Measurements from ENCODE around the gene HOXD11.

The HOXD11 gene

DNA sequence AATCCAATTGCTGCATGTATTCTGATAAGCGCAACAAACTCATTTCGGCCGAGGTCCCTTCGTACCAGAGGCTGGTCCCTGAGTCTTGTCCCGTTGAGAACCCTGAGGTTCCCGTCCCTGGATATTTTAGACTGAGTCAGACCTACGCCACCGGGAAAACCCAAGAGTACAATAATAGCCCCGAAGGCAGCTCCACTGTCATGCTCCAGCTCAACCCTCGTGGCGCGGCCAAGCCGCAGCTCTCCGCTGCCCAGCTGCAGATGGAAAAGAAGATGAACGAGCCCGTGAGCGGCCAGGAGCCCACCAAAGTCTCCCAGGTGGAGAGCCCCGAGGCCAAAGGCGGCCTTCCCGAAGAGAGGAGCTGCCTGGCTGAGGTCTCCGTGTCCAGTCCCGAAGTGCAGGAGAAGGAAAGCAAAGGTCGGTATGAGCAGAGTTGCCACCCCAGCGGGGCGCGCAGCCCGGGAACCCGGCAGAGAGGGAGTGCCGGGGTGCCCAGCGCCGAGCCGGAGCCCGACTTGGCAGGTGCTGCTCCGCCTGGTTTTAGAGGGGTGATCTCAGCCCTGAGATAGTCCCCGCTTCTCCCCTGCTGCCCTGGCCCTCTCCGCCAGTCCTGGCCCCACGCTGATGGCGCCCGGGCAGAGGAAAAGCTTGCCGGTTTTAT lies 10.2 kb downstream of the HOXD11 start:
- DNase-seq (no peak), ATAC-seq (ENCODE audit: insufficient read depth, low read depth) (no peak)
- no peak overlapping the region for H3K4me2 ChIP-seq (ENCODE audit: insufficient read depth, low read length)
- no peak overlapping the region for H3K9ac ChIP-seq (ENCODE audit: low read depth, low read length)
- no peak overlapping the region for H3K27ac ChIP-seq (ENCODE audit: low read length)
- no peaks in the 10 kb centered on the region for H3K79me2 ChIP-seq (ENCODE audit: insufficient read depth, low read length)
- H3K4me3 ChIP-seq (ENCODE audit: low read depth in 1 of 2, low read length in 2 of 2): no peak overlapping the region
- H3K27me3 ChIP-seq (ENCODE audit: insufficient read depth, low read length, poor library complexity): no peaks in the 10 kb centered on the region
- H2AFZ ChIP-seq (ENCODE audit: low read depth, low read length): no peak overlapping the region
- no peaks in the 10 kb centered on the region for H3K4me1 ChIP-seq (ENCODE audit: insufficient read depth, low read length)
- H4K20me1 ChIP-seq (ENCODE audit: insufficient read depth, low read length): no peaks in the 10 kb centered on the region
- no peak for TF ChIP-seq EZH2 (IDR thresholded peaks at IDR 0.05; ENCODE audit: borderline replicate concordance, low read depth, low read length, severe bottlenecking)
- TF ChIP-seq, protein P1, sequence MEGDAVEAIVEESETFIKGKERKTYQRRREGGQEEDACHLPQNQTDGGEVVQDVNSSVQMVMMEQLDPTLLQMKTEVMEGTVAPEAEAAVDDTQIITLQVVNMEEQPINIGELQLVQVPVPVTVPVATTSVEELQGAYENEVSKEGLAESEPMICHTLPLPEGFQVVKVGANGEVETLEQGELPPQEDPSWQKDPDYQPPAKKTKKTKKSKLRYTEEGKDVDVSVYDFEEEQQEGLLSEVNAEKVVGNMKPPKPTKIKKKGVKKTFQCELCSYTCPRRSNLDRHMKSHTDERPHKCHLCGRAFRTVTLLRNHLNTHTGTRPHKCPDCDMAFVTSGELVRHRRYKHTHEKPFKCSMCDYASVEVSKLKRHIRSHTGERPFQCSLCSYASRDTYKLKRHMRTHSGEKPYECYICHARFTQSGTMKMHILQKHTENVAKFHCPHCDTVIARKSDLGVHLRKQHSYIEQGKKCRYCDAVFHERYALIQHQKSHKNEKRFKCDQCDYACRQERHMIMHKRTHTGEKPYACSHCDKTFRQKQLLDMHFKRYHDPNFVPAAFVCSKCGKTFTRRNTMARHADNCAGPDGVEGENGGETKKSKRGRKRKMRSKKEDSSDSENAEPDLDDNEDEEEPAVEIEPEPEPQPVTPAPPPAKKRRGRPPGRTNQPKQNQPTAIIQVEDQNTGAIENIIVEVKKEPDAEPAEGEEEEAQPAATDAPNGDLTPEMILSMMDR (IDR thresholded peaks at IDR 0.05; ENCODE audit: borderline replicate concordance, extremely low read depth, low read length, poor library complexity, severe bottlenecking): no peak
- no peaks in the 10 kb centered on the region for H3K36me3 ChIP-seq (ENCODE audit: insufficient read depth, low read length)
- H3K9me3 ChIP-seq (ENCODE audit: insufficient read depth, low read length, severe bottlenecking): no peaks in the 10 kb centered on the region

DNA sequence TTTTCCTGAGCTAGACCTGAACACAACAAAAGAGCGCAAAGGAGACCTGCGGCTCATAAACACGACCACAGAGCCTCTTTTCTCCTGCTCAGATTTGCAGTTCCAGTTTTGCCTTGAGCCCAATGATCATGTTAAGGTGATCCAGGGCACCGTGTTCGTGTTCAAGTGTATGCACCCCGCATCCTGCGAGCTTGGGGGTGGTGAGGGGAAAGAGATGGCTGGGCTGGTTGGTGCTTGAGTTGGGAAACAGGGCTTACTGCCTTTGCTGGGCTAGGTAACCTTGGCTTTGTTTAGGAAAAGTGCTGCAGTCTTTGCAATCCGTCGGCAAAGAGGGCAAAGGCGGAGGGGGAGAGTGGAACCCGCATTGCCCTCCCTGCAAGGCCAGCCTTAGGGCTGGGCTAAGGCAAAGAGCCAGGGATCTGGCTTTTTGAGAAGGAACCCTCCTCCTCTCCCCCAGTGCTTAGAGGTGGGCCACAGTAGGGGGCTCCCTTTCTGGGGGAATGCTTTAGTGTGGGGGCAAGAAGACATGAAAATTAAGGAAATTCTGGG lies 10.8 kb downstream of the HOXD11 start:
- Histone ChIP-seq H3K79me2 (ENCODE audit: insufficient read depth, low read length) (no peaks in the 10 kb centered on the region), H3K4me3 (ENCODE audit: low read depth in 1 of 2, low read length in 2 of 2) (no peak overlapping the region), H3K36me3 (ENCODE audit: insufficient read depth, low read length) (no peaks in the 10 kb centered on the region), H3K9ac (ENCODE audit: low read depth, low read length) (no peak overlapping the region), H3K27ac (ENCODE audit: low read length) (no peak overlapping the region), H3K27me3 (ENCODE audit: insufficient read depth, low read length, poor library complexity) (no peaks in the 10 kb centered on the region), H3K9me3 (ENCODE audit: insufficient read depth, low read length, severe bottlenecking) (no peaks in the 10 kb centered on the region), H3K4me1 (ENCODE audit: insufficient read depth, low read length) (no peaks in the 10 kb centered on the region), H2AFZ (ENCODE audit: low read depth, low read length) (no peak overlapping the region), H3K4me2 (ENCODE audit: insufficient read depth, low read length) (no peak overlapping the region), H4K20me1 (ENCODE audit: insufficient read depth, low read length) (no peaks in the 10 kb centered on the region)
- no peak for DNase-seq
- ATAC-seq (ENCODE audit: insufficient read depth, low read depth): no peak
- no peak for TF ChIP-seq EZH2 (IDR thresholded peaks at IDR 0.05; ENCODE audit: borderline replicate concordance, low read depth, low read length, severe bottlenecking)
- TF ChIP-seq, protein P1 (IDR thresholded peaks at IDR 0.05; ENCODE audit: borderline replicate concordance, extremely low read depth, low read length, poor library complexity, severe bottlenecking): no peak

DNA sequence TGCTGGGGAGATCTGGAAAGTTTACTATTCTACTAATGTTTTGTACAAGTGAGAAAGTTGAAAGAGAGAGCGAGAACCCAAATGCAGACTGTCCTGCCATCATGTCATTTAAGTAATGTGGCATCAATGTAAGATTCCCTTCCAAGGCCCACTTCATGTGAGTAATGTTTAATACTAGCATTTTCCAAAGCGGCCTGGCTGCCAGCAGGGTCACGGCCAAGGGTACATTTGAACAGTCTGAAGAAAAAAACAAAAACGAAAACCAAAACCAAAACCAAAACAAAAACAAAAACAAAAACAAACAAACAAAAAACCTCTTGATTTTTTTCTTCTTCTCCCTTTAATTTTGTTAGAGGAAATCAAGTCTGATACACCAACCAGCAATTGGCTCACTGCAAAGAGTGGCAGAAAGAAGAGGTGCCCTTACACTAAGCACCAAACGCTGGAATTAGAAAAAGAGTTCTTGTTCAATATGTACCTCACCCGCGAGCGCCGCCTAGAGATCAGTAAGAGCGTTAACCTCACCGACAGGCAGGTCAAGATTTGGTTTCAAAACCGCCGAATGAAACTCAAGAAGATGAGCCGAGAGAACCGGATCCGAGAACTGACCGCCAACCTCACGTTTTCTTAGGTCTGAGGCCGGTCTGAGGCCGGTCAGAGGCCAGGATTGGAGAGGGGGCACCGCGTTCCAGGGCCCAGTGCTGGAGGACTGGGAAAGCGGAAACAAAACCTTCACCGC lies 11.7 kb downstream of the HOXD11 start:
- Histone ChIP-seq H3K9me3 (ENCODE audit: insufficient read depth, low read length, severe bottlenecking) (no peaks in the 10 kb centered on the region), H3K36me3 (ENCODE audit: insufficient read depth, low read length) (no peaks in the 10 kb centered on the region), H3K27me3 (ENCODE audit: insufficient read depth, low read length, poor library complexity) (no peaks in the 10 kb centered on the region), H3K4me3 (ENCODE audit: low read depth in 1 of 2, low read length in 2 of 2) (no peak overlapping the region), H4K20me1 (ENCODE audit: insufficient read depth, low read length) (no peaks in the 10 kb centered on the region), H3K79me2 (ENCODE audit: insufficient read depth, low read length) (no peaks in the 10 kb centered on the region), H3K9ac (ENCODE audit: low read depth, low read length) (no peak overlapping the region), H3K4me2 (ENCODE audit: insufficient read depth, low read length) (no peak overlapping the region), H3K27ac (ENCODE audit: low read length) (no peak overlapping the region), H2AFZ (ENCODE audit: low read depth, low read length) (no peak overlapping the region), H3K4me1 (ENCODE audit: insufficient read depth, low read length) (no peaks in the 10 kb centered on the region)
- TF ChIP-seq, protein P1 (IDR thresholded peaks at IDR 0.05; ENCODE audit: borderline replicate concordance, extremely low read depth, low read length, poor library complexity, severe bottlenecking): peak; percentile 65
- no peak for TF ChIP-seq EZH2 (IDR thresholded peaks at IDR 0.05; ENCODE audit: borderline replicate concordance, low read depth, low read length, severe bottlenecking)
- DNase-seq (peak; percentile 15), ATAC-seq (ENCODE audit: insufficient read depth, low read depth) (peak; percentile 55; the same call in 2 of the 3 replicates)

Measured in DND-41 (cell line).